NCI-H1105 treated with DMSO at 0.1 percent for 48 hours (cell line): ENCODE measurements around the gene ADGB.
"Not testable (repeated sequence)": the region's sequence is repeated elsewhere in the genome, so short reads cannot be mapped to it uniquely, and the experiment has no call there.

Experiments used
- DNase-seq: peaks from one replicate; lab custom pipeline; 2025; lab: John Stamatoyannopoulos, UW

Gene ADGB

GRCh38 chr6:146767632-146768031, 168.9 kb downstream of the ADGB start:
- no peak for DNase-seq

- no peak for DNase-seq
Measured at GRCh38 chr6:146768722-146769121, 169.9 kb downstream of the ADGB start.

- no peak for DNase-seq
Measured at GRCh38 chr6:146770275-146770964, 171.6 kb downstream of the ADGB start.

- DNase-seq = no peak
Measured at GRCh38 chr6:146770965-146771735, 172.4 kb downstream of the ADGB start.

GRCh38 chr6:146775220-146775619, 176.4 kb downstream of the ADGB start:
- no peak for DNase-seq

GRCh38 chr6:146781836-146782235, 183.1 kb downstream of the ADGB start:
- no peak for DNase-seq

- peak; percentile 75 for DNase-seq
Measured at GRCh38 chr6:146785001-146785585, 186.3 kb downstream of the ADGB start.

GRCh38 chr6:146787876-146788508, 189.2 kb downstream of the ADGB start:
- no peak for DNase-seq

- no peak for DNase-seq
Measured at GRCh38 chr6:146790561-146791091, 191.9 kb downstream of the ADGB start.

- no peak for DNase-seq
Measured at GRCh38 chr6:146791930-146792329, 193.2 kb downstream of the ADGB start.

- not testable (repeated sequence) for DNase-seq
Measured at GRCh38 chr6:146793218-146793617, 194.4 kb downstream of the ADGB start.

GRCh38 chr6:146795479-146796133, 196.8 kb downstream of the ADGB start:
- no peak for DNase-seq

- DNase-seq = not testable (repeated sequence)
Measured at GRCh38 chr6:146803167-146803566, 204.4 kb downstream of the ADGB start.

- DNase-seq = no peak
Measured at GRCh38 chr6:146803601-146804000, 204.8 kb downstream of the ADGB start.

GRCh38 chr6:146805546-146806325, 207.0 kb downstream of the ADGB start:
- DNase-seq = no peak

- not testable (repeated sequence) for DNase-seq
Measured at GRCh38 chr6:146809014-146809413, 210.2 kb downstream of the ADGB start.

GRCh38 chr6:146812811-146813321, 214.1 kb downstream of the ADGB start:
- not testable (repeated sequence) for DNase-seq

- DNase-seq = no peak
Measured at GRCh38 chr6:146813554-146813953, 214.8 kb downstream of the ADGB start.

- no peak for DNase-seq
Measured at GRCh38 chr6:146814148-146814750, 215.5 kb downstream of the ADGB start.
